Nephron (organoid): ENCODE results near the gene JAKMIP2.
"Not testable (repeated sequence)": the region's sequence is repeated elsewhere in the genome, so short reads cannot be mapped to it uniquely, and the experiment has no call there.

Source experiments
- H3K27ac Mint-ChIP-seq, 3 experiments: 2 replicates each; pipeline ENCODE4 v1.8.0; 2020; ENCODE audit warnings: mixed read lengths in 3 of 3, mild to moderate bottlenecking in 2 of 3, moderate library complexity in 1 of 3
- H3K27me3 Mint-ChIP-seq: 2 replicates; pipeline ENCODE4 v1.8.0; 2021; ENCODE audit warnings: low read depth, mild to moderate bottlenecking, moderate library complexity, mixed read lengths
- H3K36me3 Mint-ChIP-seq: 2 replicates; pipeline ENCODE4 v1.8.0; 2020; ENCODE audit warnings: low read depth, mixed read lengths
- H3K4me1 Mint-ChIP-seq: 2 replicates; pipeline ENCODE4 v1.8.0; 2020; ENCODE audit warnings: mixed read lengths
- H3K4me3 Mint-ChIP-seq, 3 experiments: 2 replicates each; pipeline ENCODE4 v1.8.0; 2020; ENCODE audit warnings: mild to moderate bottlenecking in 3 of 3, mixed read lengths in 3 of 3, moderate library complexity in 2 of 3
- H3K9me3 Mint-ChIP-seq: 2 replicates; pipeline ENCODE4 v1.8.0; 2020; ENCODE audit warnings: mixed read lengths
- TF ChIP-seq, protein P1 (sequence below), 3 experiments: fragments of 200-600 bp; sonication (generic); IDR thresholded peaks; one replicate each; pipeline ENCODE4 v1.5.0; 2021; ENCODE audit warnings: antibody characterized with exemption in 3 of 3; ENCODE audit not compliant: unreplicated experiment in 3 of 3

The JAKMIP2 gene

DNA sequence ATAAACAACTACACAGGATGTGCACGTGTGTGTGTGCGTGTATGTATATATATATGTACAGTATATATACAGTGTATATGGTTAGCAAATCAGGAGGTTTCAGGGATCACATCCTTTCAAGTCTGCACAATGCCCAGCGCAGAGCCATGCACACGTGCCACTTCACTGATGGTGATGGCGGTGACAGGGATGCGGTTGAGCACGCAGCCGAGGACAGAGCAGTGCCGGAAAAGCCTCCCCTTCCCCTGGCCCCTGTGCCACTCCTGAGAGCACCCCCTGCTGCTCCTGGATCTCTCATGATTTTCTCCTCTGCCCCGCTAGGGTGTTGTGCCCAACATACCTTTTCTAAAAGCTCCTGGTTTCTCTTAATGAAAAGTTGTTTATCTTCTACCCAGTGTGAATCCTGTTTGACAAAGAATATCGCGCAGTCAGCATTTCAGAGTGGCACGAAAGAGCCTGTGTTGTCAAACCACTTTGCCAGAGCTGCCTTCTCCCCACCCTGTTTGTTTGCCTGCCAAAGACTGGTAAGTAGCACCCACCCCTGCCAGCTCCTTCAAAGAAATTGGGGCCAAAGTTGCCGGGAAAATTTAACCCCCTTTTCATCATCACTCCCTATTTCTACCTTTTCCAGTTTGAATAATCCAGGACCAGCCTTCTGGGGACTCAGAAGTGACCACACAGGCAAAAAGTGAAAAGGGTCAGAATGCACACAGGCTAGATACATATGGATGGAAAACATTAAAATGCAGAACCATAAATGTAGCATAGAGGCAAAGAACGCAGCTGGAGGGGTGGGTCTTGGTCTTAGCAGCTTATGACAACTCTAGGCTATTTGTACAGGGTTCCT lies 146.4 kb downstream of the JAKMIP2 start:
- no peaks in the 10 kb centered on the region for H3K9me3 Mint-ChIP-seq
- H3K27me3 Mint-ChIP-seq, result no peaks in the 10 kb centered on the region
- no peak overlapping the region for H3K4me3 Mint-ChIP-seq
- TF ChIP-seq, protein P1, sequence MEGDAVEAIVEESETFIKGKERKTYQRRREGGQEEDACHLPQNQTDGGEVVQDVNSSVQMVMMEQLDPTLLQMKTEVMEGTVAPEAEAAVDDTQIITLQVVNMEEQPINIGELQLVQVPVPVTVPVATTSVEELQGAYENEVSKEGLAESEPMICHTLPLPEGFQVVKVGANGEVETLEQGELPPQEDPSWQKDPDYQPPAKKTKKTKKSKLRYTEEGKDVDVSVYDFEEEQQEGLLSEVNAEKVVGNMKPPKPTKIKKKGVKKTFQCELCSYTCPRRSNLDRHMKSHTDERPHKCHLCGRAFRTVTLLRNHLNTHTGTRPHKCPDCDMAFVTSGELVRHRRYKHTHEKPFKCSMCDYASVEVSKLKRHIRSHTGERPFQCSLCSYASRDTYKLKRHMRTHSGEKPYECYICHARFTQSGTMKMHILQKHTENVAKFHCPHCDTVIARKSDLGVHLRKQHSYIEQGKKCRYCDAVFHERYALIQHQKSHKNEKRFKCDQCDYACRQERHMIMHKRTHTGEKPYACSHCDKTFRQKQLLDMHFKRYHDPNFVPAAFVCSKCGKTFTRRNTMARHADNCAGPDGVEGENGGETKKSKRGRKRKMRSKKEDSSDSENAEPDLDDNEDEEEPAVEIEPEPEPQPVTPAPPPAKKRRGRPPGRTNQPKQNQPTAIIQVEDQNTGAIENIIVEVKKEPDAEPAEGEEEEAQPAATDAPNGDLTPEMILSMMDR (IDR thresholded peaks at IDR 0.05; ENCODE audit: unreplicated experiment in 3 of 3), result no peak
- peak overlapping the region in 1 of 3 experiments; percentile 82 for H3K27ac Mint-ChIP-seq
- H3K36me3 Mint-ChIP-seq, result peaks cover 26% of the 10 kb centered on the region
- H3K4me1 Mint-ChIP-seq, result no peaks in the 10 kb centered on the region

DNA sequence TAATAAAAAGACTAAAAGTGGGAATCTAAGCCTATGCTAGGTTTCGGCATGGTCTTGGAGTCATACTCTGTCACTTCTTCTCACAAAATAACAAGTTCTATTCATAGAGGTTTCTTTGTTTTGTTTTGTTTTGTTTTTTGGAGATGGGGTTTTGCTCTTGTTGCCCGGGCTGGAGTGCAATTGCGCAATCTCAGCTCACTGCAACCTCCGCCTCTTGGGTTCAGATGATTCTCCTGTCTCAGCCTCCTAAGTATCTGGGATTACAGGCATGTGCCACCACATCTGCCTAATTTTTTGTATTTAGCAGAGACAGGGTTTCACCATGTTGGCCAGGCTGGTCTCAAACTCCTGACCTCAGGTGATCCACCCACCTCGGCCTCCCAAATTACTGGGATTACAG lies 147.1 kb downstream of the JAKMIP2 start:
- H3K4me3 Mint-ChIP-seq, H3K27ac Mint-ChIP-seq, H3K9me3 Mint-ChIP-seq: not testable (repeated sequence)

DNA sequence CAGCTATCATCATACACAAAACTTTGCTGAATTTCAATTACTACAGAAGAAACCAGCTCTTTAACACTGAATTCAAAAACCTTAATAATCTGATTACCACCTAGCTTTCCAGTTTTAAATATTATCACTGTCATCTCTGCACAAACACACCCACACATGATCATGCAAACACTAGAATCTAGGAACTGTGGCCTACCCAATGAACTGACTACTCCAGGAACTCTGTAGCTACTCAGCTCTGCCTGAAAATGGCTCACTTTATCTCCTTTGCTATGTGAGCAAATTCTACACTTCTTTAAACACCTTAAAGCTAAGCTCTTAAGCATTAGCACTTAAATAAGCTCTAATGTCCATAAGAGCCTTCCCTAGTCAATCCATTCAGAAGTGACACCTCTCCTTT lies 149.4 kb downstream of the JAKMIP2 start:
- no peak overlapping the region for H3K27ac Mint-ChIP-seq
- H3K9me3 Mint-ChIP-seq, result no peaks in the 10 kb centered on the region
- TF ChIP-seq, protein P1 (IDR thresholded peaks at IDR 0.05; ENCODE audit: unreplicated experiment in 3 of 3), result no peak
- peaks cover under 1% of the 10 kb centered on the region for H3K27me3 Mint-ChIP-seq
- peaks cover 1% of the 10 kb centered on the region for H3K4me1 Mint-ChIP-seq
- no peak overlapping the region for H3K4me3 Mint-ChIP-seq
- H3K36me3 Mint-ChIP-seq, result peaks cover 23% of the 10 kb centered on the region

More for the DNA sequence above, 147.1 kb downstream of the JAKMIP2 start:
- not testable (repeated sequence) for H3K27me3 Mint-ChIP-seq, H3K4me1 Mint-ChIP-seq
- peaks cover 25% of the 10 kb centered on the region for H3K36me3 Mint-ChIP-seq

DNA sequence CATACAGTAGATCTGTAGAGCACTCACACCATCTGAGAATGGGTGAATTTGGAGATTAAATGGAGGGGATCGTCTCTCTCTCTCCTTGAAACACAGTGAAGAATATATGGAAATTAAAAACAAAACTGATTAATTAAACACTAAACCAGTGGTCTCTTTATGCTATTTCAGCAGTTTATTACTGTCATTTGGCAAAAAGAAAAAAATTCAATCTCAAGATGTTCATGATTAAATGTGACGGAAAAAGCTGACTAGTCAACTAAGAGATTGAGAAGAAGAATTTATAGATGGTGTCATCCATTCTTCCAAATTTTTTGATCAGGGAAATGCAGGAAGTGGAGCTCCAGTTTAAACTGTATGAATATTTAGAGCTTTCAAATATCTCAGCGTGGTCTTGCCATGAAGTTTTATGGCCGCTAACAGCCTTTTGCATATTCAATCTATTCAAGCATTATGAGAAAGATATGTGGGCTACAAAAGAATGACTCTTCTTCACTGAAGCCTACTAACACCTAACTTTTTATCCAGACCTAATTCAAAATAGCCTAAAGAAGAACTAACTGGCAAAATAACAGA lies 151.0 kb downstream of the JAKMIP2 start:
- Mint-ChIP-seq H3K4me3 (no peak overlapping the region), H3K27ac (no peak overlapping the region), H3K36me3 (peaks cover 20% of the 10 kb centered on the region), H3K4me1 (peaks cover 4% of the 10 kb centered on the region), H3K9me3 (no peaks in the 10 kb centered on the region), H3K27me3 (peaks cover 6% of the 10 kb centered on the region)
- TF ChIP-seq, protein P1 (IDR thresholded peaks at IDR 0.05; ENCODE audit: unreplicated experiment in 3 of 3), result no peak

DNA sequence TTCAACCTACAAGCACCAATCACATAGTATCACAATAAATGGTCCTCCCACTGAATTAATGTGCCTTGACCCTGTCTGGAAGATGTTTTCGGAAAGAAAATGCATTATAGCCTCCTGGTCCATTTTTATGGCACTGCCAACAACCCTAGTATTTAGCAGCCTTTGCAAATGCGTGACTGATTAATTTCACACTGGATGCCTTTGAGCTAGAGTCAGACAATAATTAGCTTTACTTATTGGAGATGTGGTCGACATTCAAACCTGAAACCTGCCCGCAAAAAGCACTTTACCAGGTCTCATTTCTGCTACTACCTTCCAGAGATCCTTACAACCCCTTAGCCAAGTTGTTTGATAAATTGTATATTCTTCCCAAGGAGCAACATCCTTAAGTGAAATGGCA lies 153.3 kb downstream of the JAKMIP2 start:
- peak overlapping the region in 2 of 3 experiments; percentile 11 to 48 for H3K27ac Mint-ChIP-seq
- peaks cover 6% of the 10 kb centered on the region for H3K27me3 Mint-ChIP-seq
- no peaks in the 10 kb centered on the region for H3K9me3 Mint-ChIP-seq
- peaks cover 4% of the 10 kb centered on the region for H3K4me1 Mint-ChIP-seq
- TF ChIP-seq, protein P1 (IDR thresholded peaks at IDR 0.05; ENCODE audit: unreplicated experiment in 3 of 3), result no peak
- peaks cover 10% of the 10 kb centered on the region for H3K36me3 Mint-ChIP-seq
- H3K4me3 Mint-ChIP-seq, result no peak overlapping the region

DNA sequence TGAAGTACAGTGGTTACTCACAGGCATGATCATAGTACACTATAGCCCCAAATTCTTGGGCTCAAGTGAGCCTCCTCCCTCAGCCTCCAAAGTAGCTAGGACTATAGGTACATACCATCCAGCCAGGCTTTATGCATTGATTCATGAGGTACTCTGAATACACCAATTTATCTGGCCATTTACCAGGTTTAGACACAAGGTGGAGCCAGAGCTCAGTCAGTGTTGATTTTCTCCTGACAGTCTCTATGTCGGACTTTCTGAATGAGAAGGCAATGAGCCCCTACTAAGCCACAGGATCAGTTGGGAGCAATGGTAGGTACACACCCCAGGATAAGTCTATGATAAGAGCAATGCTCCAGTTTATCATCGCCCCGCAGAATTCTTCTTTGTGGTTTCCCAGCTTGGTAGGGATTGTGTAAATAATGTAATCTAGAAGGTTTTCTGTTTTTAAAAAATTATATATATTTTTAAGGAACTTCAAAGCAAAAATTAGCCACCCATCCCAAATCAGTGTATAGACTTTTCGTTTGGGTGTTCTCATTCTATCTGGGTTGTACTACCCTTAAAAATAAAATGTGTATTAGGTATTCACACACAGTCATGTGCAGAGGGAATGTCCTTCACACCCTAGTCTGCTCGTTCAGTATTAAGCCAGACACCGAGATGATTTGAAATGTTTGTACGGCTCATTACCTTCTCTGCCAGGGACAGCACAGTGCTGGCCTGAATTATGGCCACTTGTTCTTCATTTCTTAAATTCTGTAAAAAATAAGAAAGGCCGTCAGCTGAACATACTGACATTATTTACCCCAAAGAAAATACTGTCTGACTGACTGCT lies 154.3 kb downstream of the JAKMIP2 start:
- H3K36me3 Mint-ChIP-seq, result peaks cover 13% of the 10 kb centered on the region
- H3K4me1 Mint-ChIP-seq, result peaks cover 4% of the 10 kb centered on the region
- no peak overlapping the region for H3K4me3 Mint-ChIP-seq
- H3K9me3 Mint-ChIP-seq, result no peaks in the 10 kb centered on the region
- TF ChIP-seq, protein P1 (IDR thresholded peaks at IDR 0.05; ENCODE audit: unreplicated experiment in 3 of 3), result peak; percentile 80 to 88 (median 86)
- H3K27me3 Mint-ChIP-seq, result peaks cover 6% of the 10 kb centered on the region
- peak overlapping the region in 2 of 3 experiments; percentile 5 to 11 for H3K27ac Mint-ChIP-seq
